Cardiac atrium fibroblast (primary cell): Measurements from ENCODE around the gene B4GALT2. TPM values are rescaled to one million over a fixed set of nuclear protein-coding genes. Genes with fewer than 3 reads are reported as not detected.

Experiments used
- total RNA-seq: library from RNA; depleted of rRNA; stranded (reverse); fragments of >200 nt; gene quantifications from 2 replicates; pipeline ENCODE4 v1.2.3, GENCODE V29; 2015

The B4GALT2 gene, protein sequence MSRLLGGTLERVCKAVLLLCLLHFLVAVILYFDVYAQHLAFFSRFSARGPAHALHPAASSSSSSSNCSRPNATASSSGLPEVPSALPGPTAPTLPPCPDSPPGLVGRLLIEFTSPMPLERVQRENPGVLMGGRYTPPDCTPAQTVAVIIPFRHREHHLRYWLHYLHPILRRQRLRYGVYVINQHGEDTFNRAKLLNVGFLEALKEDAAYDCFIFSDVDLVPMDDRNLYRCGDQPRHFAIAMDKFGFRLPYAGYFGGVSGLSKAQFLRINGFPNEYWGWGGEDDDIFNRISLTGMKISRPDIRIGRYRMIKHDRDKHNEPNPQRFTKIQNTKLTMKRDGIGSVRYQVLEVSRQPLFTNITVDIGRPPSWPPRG
- total RNA-seq, result 89.4 and 127 TPM in 2 replicates

DNA sequence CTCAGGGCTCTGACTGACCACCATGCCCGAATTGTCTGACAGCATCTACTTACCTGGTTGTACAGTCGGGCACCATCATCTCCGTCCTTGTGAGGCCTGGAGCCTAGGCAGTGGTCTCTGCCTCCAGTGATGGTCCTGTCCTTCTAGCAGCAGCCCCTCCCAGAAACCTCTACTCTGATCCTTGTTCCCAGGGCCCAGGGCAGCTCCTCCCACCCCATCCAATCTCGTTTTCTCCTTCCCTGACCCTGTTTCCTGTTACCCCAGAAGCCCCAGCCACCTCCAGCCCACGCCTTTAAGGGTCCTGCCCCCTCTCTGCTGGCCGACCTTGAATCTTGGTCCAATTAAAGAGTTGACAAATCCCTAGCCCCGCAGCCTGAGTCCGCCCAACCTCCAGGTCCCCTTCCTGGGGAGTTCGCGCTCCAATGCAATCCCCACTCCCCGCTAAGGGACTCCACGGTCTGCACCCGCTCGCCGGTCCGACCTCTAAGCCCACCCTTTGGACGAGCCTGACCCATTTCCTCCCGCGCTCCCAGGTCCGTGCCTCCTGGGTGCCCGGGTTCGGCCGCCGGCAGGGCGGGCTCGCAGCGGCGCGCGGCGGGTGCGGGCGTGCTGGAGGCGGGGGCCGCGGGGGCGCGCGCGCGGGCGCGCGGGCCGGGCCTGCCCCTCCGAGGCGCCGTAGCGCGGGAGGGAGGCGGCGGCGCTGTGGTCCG is at the start of gene B4GALT2:
Gene B4GALT2 (plus strand): TSS at position 660 of the 710 bp plus-strand sequence. CDS start 1,951 bp downstream, outside the sequence.

DNA sequence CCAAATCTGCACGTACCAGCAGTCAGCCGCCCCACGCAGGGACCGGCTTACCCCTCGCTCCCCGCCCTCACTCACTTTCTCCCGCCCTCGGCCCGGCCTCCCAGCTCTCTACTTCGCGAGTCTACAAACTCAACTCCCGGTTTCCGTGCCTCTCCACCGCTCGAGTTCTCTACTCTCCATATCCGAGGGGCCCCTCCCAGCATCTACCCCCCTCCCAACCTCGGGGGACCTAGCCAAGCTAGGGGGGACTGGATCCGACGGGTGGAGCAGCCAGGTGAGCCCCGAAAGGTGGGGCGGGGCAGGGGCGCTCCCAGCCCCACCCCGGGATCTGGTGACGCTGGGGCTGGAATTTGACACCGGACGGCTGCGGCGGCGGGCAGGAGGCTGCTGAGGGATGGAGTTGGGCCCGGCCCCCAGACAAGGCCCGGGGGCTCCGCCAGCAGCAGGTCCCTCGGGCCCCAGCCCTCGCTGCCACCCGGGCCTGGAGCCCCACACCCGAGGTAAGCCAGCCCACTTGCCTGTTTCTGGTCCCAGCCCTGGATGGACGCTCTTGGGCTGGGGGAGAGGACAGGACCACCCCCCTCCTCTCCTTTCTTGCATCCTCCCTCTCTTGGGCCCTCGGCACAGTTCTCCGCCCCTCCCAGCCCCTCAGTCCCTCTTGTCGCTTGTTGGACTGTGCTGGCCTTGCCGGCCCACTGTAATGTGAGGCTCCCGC is 45.5 kb upstream of the B4GALT2 start, which contains the start of gene ARTN:
Gene ARTN (plus strand): TSS at position 416 of the 715 bp plus-strand sequence. CDS start 1,856 bp downstream, outside the sequence.

DNA sequence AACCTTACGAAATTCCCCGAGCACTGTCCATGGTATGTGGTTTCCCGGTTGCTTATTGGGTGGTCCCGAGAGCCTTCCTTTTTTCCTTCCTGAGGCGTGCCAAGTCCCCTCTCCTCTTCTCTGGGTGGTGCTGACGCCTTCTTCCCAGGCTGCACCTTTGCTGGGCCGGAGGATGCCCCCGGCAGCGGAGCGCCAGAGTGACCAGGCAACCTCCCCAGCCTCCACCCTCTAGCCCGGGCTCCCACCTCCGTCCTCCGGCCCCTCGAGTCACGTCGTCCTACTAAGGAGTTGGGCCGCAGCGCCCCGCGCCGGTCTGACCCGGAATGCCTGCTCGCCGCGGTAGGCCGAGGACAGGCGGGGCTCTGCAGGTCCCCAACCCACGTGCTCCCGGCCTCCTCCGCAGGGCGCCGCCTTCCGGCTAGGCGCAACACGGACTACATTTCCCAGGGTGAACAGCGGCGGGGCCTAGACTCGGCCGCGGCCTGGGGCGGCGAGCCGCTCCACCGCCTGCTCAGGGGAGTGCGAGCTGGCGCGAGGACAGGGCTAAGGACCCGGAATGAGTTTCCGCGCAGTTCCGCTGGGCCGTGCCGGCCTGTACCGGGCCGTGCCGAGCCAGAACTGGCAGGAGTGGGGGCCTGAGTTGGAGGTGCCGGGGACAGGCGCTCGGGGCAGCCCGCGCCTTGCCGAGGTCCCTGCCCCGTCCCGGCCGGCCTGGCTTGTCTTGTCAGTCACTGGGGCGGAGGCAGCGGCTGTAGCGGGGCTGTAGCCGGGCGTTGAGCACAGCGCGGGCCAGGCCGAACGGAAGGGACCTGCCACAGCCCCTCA is 32.6 kb upstream of the B4GALT2 start, which contains the start of gene IPO13:
Gene IPO13 (plus strand): TSS at position 715 of the 825 bp plus-strand sequence. CDS start 651 bp downstream, outside the sequence.

DNA sequence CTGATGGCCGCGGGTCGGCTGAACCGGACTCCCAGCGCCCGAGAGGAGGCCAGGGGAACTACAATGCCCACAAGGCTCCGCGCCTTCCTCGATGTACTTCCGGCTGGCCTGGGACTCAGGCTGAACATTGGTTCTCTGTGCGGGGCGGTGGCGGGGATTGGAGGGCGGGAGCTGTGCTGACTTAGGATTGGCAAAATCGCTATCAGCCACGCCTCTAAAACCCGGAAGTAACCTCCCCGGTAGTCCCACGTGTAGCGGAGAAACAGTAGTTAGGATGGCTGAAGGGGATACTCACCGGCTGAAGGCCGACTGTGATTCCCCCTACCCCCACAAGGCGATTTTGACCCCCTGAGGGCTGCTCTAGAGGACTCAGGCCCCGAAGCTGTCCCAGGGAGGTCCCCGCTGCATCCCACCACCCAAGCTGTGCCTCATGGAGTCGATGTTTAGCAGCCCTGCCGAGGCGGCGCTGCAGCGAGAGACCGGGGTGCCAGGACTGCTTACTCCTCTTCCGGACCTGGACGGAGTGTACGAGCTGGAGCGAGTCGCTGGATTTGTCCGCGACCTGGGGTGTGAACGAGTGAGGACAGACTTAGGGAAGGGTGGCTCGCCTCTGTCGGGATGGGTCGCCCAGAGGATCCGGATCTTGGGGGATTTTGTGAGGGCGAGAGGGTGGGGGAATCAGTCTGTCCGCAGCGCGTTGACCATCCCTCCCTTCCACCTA is 9.1 kb upstream of the B4GALT2 start, which contains the start of gene DPH2:
Gene DPH2 (plus strand): TSS at position 265 of the 721 bp plus-strand sequence. CDS start 166 bp downstream, at position 431.

DNA sequence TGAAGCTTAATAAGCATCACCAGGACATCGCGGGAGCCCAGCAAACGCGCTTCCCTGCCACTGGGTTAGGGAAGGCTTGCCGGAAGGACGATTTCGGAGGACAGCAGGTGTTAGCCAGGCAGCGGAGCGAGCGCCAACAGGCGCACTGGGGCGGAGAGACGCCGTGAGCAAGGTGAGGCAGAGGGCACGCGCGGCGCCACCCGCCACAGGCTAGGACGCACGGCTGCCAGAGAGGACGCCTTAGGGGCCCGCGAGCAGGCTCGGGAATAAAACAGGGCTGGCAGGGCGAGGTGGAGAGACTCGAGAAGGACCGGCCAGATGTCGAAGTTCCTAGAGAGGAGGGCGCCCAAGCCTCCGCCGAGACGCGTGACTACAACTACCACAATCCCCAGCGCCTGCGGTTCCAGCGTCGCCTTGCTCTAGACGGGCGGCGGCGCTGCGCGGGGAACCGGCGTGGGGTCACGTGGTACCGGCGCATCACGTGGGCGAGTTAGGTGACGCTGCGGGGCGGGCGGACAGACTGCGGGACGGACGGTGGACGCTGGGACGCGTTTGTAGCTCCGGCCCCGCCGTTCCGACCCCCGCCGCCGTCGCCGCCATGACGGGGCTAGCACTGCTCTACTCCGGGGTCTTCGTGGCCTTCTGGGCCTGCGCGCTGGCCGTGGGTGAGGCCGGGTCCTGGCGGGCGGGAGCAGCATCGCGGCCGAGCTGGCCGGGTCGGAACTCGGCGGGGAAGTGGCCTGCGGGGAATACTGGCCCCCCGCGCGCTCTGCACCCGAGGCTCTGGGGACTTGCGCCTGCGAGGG is 4.4 kb upstream of the B4GALT2 start, which contains the start of gene ATP6V0B:
Gene ATP6V0B (plus strand): TSS at position 518 of the 806 bp plus-strand sequence. CDS start 81 bp downstream, at position 599.

DNA sequence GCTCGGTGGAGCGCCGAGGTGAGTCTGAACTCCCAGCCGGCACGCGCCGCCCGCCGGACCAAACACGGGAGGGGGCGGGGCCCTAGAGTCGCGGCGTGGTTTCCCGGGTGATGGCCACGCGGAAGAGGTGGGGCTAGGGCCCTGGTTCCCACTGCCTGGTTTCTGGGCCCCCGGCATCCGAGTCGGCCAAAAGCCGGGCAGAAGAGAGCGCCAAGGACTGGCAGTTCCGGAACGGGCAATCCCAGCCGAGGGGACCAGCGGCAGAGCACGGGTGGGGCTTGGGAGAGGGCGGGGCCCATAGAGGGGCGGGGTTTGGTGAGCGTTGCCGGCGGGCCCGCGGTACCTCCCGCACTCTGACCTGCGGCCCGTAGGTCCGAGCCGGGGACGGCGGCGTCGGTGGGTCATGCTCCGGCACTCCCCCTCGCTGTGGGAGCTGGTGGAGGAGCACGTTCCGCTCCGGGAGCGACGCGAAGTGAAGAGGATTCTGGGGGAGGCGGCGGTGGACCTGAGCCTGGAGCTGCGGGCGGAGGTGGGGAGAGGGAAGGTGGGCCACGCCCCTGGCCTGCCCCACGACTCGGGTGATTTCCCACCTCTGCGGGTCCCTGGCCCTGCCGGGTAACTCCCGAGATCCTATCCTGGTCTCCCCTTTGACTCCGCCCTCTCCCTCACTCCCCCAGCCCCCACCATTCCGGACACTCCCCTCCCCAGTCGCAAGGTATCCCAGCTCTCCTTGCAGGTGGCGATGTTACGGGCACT is 12.6 kb downstream of the B4GALT2 start, which contains the start of gene CCDC24:
Gene CCDC24 (plus strand): TSS at position 124 of the 756 bp plus-strand sequence. CDS start 280 bp downstream, at position 404.

DNA sequence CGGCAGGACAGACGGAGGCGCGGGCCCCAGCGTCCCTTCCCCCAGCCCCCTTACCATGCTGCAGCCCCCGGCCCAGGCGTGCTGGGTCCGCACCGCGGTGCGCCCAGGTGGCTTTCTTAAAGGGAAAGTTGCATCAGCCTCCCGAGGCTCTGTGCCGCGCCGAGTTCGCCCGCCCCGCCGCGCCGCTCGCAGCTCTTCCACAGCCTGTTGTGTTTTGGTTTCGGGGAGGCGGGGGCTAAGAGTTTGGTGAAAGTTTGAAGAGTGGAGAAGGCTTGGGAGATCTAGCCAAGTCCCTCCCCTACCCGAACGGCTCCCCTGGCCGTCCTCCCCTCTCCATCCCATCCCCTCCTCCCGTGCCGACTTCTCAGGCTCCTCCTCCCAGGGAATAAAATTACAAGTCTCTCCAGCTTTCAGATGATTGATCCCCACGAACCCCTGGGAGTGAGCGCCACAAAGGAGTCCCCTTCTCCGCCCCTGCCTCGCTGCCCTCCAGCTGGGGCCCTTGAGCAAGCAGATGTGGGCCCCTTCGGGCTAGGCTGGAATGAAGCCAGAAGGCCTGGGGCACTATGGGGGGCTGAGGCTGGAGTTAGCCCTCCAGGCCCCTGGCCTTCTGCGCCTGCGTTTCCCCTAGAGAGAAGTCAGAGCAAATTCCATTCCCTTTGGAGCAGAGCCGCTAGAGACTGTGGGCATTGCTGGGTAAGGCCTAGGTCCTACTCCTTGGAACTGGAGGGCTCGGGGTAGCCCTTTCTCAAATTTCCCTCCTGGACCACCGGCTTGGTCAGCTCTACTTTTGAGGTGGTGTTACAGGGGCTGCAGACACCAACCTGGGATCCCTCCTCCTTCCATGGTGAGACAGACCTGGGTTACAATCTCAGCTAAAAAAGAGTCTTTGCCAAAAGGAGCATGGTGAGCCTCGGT is 52.5 kb downstream of the B4GALT2 start, which contains the start of gene SLC6A9:
Gene SLC6A9 (minus strand): TSS at position 211 of the 918 bp plus-strand sequence. CDS start 7,185 bp downstream, outside the sequence.

Other genes starting within 250 kb of the B4GALT2 start
- gene ARTN, start 45.4 kb upstream of the B4GALT2 start, total RNA-seq, result not detected in 2 replicates
- 18.8 and 29.3 TPM in 2 replicates for gene IPO13, start 32.3 kb upstream of the B4GALT2 start, total RNA-seq
- 17.5 and 24.0 TPM in 2 replicates for gene DPH2, start 9.2 kb upstream of the B4GALT2 start, total RNA-seq
- gene ATP6V0B, start 4.2 kb upstream of the B4GALT2 start, total RNA-seq, result 103 and 155 TPM in 2 replicates
- gene CCDC24, start 12.4 kb downstream of the B4GALT2 start, total RNA-seq, result 2.5 and 3.9 TPM in 2 replicates
- 9.0 and 21.7 TPM in 2 replicates for gene SLC6A9, start 52.3 kb downstream of the B4GALT2 start, total RNA-seq
- gene KLF17, start 139.6 kb downstream of the B4GALT2 start, total RNA-seq, result under 0.01 and 0.16 TPM in 2 replicates
- not detected in 2 replicates for gene KLF18, start 162.4 kb downstream of the B4GALT2 start, total RNA-seq
- gene DMAP1, start 234.3 kb downstream of the B4GALT2 start, total RNA-seq, result 19.1 and 36.3 TPM in 2 replicates